Neutrophil (primary cell): ENCODE measurements around the gene CRTC1.

Source experiments
- H3K27ac ChIP-seq: fragments of 200-600 bp; sonication (generic); 2 replicates; pipeline ENCODE4 v1.5.1; 2016; ENCODE audit warnings: mild to moderate bottlenecking, moderate library complexity
- H3K27me3 ChIP-seq: fragments of 200-600 bp; sonication (generic); 2 replicates; pipeline ENCODE4 v1.6.0; 2016; ENCODE audit warnings: mild to moderate bottlenecking
- H3K36me3 ChIP-seq: fragments of 200-600 bp; sonication (generic); 2 replicates; pipeline ENCODE4 v1.5.1; 2017
- H3K4me1 ChIP-seq, 2 experiments: fragments of 200-600 bp in 1 of 2; sonication (generic) in 1 of 2; 1 replicate in 1 of 2; 2 replicates in 1 of 2; pipeline versions ENCODE4 v1.5.1 to v1.6.1; 2013 to 2016; ENCODE audit warnings: low read depth in 1 of 2, low read length in 1 of 2, mild to moderate bottlenecking in 1 of 2, moderate library complexity in 1 of 2; ENCODE audit not compliant: control insufficient read depth in 1 of 2, insufficient read depth in 1 of 2
- H3K4me3 ChIP-seq, 2 experiments: fragments of 200-600 bp in 1 of 2; sonication (generic) in 1 of 2; 1 replicate in 1 of 2; 2 replicates in 1 of 2; pipeline ENCODE4 v1.5.1; 2013 to 2016; ENCODE audit warnings: low read depth in 1 of 2, low read length in 1 of 2, mild to moderate bottlenecking in 1 of 2, moderate library complexity in 1 of 2
- H3K9me3 ChIP-seq: fragments of 200-600 bp; sonication (generic); 2 replicates; pipeline ENCODE4 v1.5.1; 2016
- TF ChIP-seq, protein P1 (sequence below): fragments of 200-600 bp; sonication (generic); IDR thresholded peaks from 2 replicates; pipeline ENCODE4 v1.5.1; 2016; ENCODE audit warnings: antibody characterized with exemption

CRTC1 gene

DNA sequence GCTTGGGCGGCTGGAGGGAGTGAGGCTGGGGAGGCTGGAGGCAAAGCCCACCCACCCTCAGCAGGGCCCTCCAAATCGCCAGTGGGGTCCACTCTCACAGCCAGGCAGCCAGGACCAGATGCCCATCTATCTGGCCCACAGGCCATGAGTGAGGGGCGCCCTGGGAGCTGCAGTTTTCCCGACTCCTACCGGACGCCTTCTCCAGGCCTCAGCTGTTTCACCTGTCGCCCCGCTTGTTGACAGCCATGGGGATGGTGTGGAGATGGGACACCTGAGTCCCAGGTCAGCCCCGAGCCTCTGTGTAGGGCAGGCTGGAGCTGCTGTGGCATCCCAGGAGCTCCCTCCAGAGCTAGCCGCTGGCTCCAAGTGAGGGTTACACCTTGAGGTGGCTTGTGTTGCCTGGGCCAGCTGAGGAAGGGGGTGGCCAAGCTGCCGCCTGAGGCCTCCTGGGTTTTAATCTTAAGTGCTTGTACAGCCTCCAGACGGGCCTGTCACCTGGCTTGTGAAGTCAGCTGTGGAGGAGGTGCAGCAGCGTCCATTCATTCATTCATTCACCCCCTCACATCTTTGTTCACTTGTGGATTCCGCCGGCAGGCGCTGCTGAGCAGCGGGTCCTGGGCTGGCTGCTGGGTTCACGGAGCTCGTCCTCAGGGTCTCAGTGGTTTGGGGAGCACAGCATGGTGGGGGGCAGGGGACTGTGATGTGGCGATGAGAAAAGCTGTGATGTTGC, 55.6 kb downstream of the CRTC1 start:
- H3K27ac ChIP-seq: no peak overlapping the region
- no peaks in the 10 kb centered on the region for H3K27me3 ChIP-seq
- TF ChIP-seq, protein P1, sequence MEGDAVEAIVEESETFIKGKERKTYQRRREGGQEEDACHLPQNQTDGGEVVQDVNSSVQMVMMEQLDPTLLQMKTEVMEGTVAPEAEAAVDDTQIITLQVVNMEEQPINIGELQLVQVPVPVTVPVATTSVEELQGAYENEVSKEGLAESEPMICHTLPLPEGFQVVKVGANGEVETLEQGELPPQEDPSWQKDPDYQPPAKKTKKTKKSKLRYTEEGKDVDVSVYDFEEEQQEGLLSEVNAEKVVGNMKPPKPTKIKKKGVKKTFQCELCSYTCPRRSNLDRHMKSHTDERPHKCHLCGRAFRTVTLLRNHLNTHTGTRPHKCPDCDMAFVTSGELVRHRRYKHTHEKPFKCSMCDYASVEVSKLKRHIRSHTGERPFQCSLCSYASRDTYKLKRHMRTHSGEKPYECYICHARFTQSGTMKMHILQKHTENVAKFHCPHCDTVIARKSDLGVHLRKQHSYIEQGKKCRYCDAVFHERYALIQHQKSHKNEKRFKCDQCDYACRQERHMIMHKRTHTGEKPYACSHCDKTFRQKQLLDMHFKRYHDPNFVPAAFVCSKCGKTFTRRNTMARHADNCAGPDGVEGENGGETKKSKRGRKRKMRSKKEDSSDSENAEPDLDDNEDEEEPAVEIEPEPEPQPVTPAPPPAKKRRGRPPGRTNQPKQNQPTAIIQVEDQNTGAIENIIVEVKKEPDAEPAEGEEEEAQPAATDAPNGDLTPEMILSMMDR: no peak
- no peaks in the 10 kb centered on the region for H3K4me1 ChIP-seq
- H3K36me3 ChIP-seq: no peaks in the 10 kb centered on the region
- H3K9me3 ChIP-seq: no peaks in the 10 kb centered on the region
- H3K4me3 ChIP-seq: no peak overlapping the region

DNA sequence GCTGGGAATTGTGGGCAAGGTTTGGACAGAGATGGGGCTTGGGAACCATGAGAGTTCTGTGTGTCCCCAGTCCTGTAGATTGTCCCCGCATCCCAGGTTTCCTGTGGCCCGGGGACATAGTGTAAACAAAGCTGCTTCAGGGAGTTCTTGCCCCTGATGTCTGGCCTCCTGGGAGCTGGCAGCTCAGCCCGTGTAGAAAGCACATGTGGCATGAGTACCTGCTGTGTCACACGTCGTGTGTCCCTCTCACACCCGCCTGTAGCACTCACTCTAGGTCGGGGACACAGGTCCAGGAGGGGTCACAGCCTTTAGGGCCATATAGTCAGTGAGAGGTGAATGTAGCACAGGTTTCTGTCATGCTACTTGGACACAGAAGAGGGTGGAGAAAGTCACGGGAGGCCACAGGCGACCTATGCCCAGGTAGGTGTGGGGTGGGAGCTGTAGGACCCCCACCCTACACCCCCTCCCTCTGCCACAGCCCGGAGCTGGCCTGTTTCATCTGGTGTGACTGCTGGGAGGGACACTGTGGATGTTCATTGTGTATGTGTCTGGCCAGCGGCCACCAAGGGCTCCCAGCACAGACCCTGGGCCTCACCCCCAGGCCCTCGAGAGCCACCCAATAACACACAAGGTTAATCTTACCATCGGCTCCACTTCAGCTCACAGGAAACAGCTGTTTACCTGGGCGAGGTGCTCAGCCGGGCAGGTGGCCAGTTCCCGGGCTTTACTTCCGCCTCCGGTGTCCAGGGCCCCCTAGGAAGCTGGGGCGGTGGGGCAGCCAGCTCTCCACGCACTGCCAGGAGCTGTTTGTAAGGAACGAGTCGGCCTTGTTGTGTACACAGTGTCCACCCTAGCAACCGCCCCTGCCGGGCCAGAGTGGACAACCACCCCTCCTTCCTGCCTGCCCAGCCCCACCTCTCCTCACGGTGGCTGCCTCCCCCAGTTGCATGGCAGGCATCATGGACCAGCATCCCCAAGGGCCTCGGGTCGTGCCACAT, 57.9 kb downstream of the CRTC1 start:
- H3K27ac ChIP-seq: no peak overlapping the region
- H3K27me3 ChIP-seq: no peaks in the 10 kb centered on the region
- TF ChIP-seq, protein P1: no peak
- no peak overlapping the region for H3K4me3 ChIP-seq
- H3K4me1 ChIP-seq: no peaks in the 10 kb centered on the region
- no peaks in the 10 kb centered on the region for H3K9me3 ChIP-seq
- H3K36me3 ChIP-seq: no peaks in the 10 kb centered on the region

DNA sequence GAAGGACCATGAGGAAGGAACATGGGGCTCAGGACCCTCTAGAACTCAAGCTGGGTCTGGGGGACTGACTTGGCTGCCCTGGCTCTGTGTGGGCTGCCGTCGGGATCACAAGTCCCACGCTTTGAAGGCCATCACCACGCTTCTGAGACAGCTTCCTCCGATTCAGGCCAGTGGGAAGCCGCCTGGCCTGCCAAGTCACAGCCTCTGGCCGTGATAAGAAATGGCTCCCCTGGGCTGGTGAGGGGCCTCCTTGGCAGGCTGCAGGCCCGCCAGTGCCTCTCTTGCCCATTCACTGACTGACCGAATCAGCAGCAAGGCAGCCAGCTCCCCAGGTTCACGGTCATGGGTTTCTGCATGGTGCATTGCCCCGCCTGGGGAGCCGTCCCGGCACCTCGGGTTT, 58.8 kb downstream of the CRTC1 start:
- Histone ChIP-seq H3K27me3 (no peaks in the 10 kb centered on the region), H3K27ac (no peak overlapping the region), H3K4me3 (no peak overlapping the region), H3K36me3 (no peaks in the 10 kb centered on the region), H3K4me1 (no peaks in the 10 kb centered on the region), H3K9me3 (no peaks in the 10 kb centered on the region)
- TF ChIP-seq, protein P1: no peak

DNA sequence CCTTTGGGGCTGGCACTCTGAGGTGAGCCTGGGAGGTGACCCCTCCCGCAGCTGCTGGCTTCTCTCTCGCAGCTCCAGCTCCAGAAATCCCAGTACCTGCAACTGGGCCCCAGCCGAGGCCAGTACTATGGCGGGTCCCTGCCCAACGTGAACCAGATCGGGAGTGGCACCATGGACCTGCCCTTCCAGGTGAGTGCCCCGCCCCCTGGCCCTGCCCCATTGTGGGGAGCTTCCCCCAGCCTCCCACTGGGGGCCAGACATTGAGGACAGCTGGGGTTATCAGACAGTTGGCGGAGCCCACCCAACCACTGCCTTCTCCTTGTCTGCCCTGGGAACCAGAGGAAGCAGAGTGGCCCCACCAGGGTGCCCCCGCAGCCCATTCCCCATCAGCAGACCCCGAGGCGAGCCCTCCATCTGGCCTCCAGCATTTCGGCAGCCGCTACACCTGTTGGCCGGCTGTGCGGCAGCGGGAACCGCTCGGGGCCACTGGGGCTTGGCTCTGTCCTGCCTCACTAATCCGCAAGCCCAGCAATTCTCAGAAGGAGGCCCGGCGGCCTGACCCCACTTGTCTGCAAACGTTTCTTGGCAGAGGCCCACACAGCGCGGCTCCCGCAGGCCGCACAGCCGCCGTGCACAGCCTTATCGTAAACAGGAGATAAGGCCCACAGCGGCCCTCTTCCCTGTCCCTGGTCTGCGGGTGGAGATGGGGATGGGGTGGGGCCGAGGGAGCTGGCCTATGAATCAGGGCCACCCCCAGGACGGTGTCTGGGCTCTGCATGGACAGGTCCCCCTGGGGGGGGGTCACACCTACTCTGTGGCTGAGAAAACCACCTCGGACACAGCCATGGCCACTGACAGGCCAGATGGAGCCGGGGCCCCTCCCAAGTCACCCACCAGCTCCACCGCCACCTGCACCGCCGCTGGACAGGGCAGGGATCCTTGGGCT, 59.6 kb downstream of the CRTC1 start:
- TF ChIP-seq, protein P1: no peak
- no peaks in the 10 kb centered on the region for H3K4me1 ChIP-seq
- no peak overlapping the region for H3K4me3 ChIP-seq
- H3K36me3 ChIP-seq: no peaks in the 10 kb centered on the region
- H3K27me3 ChIP-seq: no peaks in the 10 kb centered on the region
- H3K27ac ChIP-seq: no peak overlapping the region
- H3K9me3 ChIP-seq: no peaks in the 10 kb centered on the region

DNA sequence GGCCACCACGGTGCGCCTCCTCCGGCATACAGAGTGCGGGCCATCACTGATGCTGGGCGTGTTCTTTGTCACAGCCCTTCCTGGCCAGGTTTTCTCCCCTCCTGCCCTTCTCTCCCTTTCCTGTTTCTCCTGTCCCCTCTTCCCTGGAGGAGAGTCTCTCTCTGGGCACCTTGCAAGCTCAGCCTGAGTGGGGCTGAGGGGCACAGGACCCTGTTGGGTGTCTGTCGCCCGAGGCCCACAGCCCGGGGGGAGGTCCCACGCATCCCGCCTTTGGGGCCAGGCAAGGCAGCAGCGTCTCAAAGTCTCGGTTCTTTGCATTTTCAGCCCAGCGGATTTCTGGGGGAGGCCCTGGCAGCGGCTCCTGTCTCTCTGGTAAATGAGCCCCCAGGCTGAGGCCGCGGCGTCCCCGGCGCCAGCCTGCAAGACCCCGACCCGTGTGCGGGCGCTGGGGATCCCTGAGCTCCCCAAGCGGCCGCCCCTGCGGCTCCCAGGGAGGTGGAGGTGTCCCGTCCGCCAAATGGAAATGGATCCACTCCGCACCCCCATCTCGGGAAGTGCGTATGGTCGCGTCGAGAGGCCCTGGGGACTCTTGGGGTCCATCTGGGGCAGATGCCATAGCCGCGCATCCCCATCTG, 60.4 kb downstream of the CRTC1 start:
- Histone ChIP-seq H3K9me3 (no peaks in the 10 kb centered on the region), H3K4me1 (no peaks in the 10 kb centered on the region), H3K27me3 (no peaks in the 10 kb centered on the region), H3K4me3 (no peak overlapping the region), H3K27ac (no peak overlapping the region), H3K36me3 (no peaks in the 10 kb centered on the region)
- TF ChIP-seq, protein P1: no peak
